ENCODE measurements around the gene FIBCD1.
"Not testable (repeated sequence)": the region's sequence is repeated elsewhere in the genome, so short reads cannot be mapped to it uniquely, and the experiment has no call there.

The FIBCD1 gene

GRCh38 chr9:130954925-130955324 is 15.9 kb upstream of the FIBCD1 start:
- DNase-seq (ENCODE audit: low read depth in 3 of 3): not testable (repeated sequence)

DNA sequence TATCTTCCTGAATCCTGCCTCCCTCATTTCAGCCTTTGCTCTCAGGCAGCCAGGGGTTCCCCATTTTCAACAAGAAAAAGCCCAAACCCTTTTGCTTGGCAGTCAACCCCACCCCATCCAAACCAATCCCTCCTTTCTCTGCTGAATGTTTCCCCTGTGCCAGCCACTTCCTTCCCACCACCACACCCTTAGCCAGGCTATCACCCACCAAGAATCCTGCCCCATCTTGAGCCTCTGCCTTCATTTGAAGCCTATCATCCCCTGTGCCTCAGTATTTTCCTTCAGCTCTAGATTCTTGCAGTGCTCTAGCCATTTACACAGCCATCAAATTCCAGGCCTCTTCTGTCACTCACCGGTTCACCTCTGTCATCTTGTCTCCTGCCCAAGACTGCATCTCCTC is 15.3 kb upstream of the FIBCD1 start:
- no peak for DNase-seq (ENCODE audit: low read depth in 3 of 3)

GRCh38 chr9:130952065-130952762 is 13.2 kb upstream of the FIBCD1 start:
- DNase-seq (ENCODE audit: low read depth in 3 of 3): no peak

- no peak for DNase-seq (ENCODE audit: low read depth in 3 of 3)
Observed at GRCh38 chr9:130950039-130950311, 10.9 kb upstream of the FIBCD1 start.

GRCh38 chr9:130949188-130950038 is 10.4 kb upstream of the FIBCD1 start:
- no peak for DNase-seq (ENCODE audit: low read depth in 3 of 3)

DNA sequence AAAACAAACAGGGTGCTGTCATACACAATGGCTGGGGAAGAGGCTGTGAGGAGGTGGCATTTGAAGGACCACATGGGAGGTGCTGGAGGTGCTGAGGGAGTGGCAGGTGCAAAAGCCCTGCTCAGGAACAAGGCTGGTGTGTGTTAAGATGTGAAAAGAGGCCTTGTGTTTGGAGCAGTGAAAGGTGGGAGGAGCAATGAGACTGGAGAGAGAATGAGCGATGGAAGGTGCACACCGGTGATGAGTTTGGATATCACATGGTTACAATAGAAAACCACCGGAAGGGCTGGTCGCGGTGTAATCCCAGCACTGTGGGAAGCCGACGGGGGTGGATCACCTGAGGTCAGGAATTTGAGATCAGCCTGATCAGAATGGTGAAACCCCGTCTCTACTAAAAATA is 9.2 kb upstream of the FIBCD1 start:
- DNase-seq (ENCODE audit: low read depth in 3 of 3): no peak

- no peak for DNase-seq (ENCODE audit: low read depth in 3 of 3)
Observed at GRCh38 chr9:130947618-130948140, 8.6 kb upstream of the FIBCD1 start.

GRCh38 chr9:130946766-130947617 is 7.9 kb upstream of the FIBCD1 start:
- DNase-seq (ENCODE audit: low read depth in 3 of 3): no peak

GRCh38 chr9:130945173-130945572 is 6.1 kb upstream of the FIBCD1 start:
- DNase-seq (ENCODE audit: low read depth in 3 of 3): no peak

GRCh38 chr9:130944510-130945058 is 5.5 kb upstream of the FIBCD1 start:
- no peak for DNase-seq (ENCODE audit: low read depth in 3 of 3)

DNA sequence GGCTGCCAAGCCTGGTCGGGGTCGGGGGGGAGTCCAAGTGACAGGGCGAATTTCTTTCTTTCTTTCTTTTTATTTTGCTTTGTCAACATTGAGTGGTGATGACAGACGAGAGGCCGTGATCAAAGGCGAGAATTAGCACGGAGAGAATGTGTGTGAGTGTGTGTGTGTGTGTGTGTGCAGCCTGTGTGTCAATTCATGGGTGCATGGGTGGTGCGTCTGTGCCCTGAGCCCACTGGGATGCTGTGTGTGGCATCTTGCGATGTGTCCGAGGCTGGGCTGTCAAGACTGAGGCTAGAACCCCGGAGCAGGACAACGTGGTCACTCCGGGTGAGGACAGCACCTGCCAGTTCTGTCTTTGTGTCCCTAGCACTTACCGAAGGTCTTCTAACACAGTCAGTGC is 4.7 kb upstream of the FIBCD1 start:
- DNase-seq (ENCODE audit: low read depth in 3 of 3): no peak

DNA sequence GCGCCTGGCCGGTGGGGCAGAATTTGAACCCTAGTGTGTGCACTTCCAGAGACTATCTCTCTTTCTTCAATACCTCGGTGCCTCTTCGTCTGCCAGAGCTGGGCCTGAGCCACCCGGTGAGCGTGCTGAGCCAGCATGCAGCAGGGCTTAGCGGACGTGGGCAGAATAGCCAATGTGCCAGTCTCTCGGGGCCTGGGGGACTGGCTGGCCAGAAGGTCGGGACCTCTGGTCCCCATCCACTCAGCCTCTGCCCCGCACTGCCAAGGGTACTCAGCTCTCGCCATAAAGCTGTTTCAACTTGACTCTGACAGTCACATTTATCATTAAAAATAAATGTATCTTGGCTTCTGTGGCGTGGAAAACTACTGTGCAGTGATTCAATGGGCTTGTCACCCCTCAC is 4.2 kb upstream of the FIBCD1 start:
- no peak for DNase-seq (ENCODE audit: low read depth in 3 of 3)

DNA sequence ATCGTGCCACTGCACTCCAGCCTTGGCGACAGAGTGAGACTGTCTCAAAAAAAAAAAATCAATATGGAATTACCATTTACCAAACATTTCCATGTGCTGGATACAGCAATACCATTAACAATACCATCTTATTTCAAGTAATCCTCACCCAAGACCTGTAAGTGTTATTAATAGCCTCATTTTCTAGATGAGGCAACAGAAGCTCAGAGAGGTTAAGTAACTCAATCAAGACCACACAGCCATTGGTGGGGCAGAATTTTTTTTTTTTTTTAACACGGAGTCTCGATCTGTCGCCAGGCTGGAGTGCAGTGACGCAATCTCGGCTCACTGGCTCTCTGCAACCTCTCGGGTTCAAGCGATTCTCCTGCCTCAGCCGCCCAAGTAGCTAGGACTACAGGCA is 3.6 kb upstream of the FIBCD1 start:
- DNase-seq (ENCODE audit: low read depth in 3 of 3): no peak

GRCh38 chr9:130942084-130942483 is 3.0 kb upstream of the FIBCD1 start:
- no peak for DNase-seq (ENCODE audit: low read depth in 3 of 3)

GRCh38 chr9:130940693-130941576 is 1.9 kb upstream of the FIBCD1 start:
- peak; percentile 56 to 75 (median 58) for DNase-seq (ENCODE audit: low read depth in 3 of 3)

- no peak for DNase-seq (ENCODE audit: low read depth in 3 of 3)
Observed at GRCh38 chr9:130940027-130940549, 1.0 kb upstream of the FIBCD1 start.

GRCh38 chr9:130939405-130940026 is 469 bp upstream of the FIBCD1 start:
- peak in 1 of 3 donors; percentile 12 for DNase-seq (ENCODE audit: low read depth in 3 of 3)

DNA sequence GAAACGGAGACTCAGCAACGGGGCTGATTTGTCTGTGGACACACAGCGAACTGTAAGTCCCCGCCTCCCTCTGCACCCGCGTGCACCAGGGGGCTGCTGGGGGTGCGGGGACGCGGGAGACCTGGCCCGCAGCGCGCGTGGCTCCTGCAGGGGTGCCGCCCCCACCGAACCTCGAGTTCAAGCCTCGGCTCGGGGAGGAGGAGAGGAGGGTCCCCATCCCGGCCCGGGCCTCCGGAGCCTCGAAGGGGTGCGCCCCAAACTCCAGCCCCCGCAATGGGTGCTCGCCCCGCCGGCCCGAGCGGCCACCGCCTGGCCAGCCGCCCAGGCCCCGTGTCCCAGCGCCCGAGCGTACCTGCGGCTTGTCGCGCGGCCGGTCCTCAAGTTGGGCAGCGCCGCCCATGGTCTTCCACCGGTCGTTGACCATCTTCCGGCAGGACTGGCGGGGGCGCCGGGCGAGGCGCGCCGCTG is 829 bp downstream of the FIBCD1 start:
- DNase-seq (ENCODE audit: low read depth in 3 of 3): no peak

GRCh38 chr9:130937146-130938076 is 1.6 kb downstream of the FIBCD1 start:
- DNase-seq (ENCODE audit: low read depth in 3 of 3): no peak

Measured in stimulated activated CD4-positive, alpha-beta T cell treated with anti-CD3 and anti-CD28 coated beads, TNF-alpha, amount 100 ng/mL, for 48 hours (primary cell).